ENCODE measurements around the gene NFAM1.
A peak's percentile ranks its signal among the peaks of the same experiment; 100 is the strongest.

The NFAM1 gene

DNA sequence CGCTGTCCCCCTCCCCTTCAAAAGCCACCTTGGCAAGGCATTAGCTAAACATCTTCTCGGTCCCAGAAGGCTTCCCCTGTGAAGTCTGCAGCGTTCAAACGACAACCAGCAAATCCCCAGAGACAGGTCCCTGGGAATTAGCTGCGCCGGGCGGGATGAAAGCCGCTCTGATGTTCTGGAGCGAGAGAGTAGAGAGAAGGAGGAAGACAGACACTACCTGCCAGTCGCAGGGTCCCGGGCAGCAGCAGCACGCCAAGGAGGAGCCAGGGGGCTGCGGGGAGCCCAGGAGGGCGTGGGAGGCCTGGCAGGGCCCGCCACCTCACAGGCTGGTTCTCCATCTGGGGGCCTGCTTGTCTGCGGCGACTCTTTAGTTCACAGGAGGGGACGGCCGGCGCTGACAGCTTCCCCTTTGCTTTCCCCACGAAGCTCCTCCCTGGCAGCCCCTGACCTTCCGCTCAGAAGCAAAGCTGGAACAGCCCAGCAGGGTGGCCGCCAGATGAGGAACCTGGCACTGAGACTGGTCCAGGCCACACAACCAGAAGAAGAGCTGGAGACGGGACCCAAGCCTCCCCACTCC is at the start of gene NFAM1:
NFAM1 (minus strand) TSS at position 384 of the 577 bp plus-strand sequence; CDS start at position 338, 46 bp downstream.
- DNase-seq = peak; percentile 40

DNA sequence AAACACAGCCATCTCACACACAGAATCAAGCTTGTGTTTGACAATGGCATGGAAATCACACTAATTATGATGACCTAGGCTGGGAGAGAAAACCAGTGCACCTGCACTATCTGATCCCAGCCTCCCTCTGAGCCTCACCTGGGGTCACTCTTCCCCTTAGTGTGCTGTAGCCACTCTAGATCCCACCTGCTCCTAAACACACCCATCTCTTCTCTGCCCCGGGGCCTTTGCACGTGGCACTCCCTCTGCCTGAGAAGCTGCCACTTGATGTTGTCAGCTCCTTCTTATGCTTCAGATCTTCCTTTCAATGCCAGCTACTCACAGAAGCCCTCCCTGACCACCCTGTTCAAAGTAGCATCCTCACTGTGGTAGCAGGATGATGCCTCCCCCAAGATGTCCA is 42.9 kb upstream of the NFAM1 start:
- no peak for DNase-seq

- DNase-seq = peak; percentile 26
Measured at GRCh38 chr22:42473484-42474193, 41.4 kb upstream of the NFAM1 start.

GRCh38 chr22:42472671-42473070 is 40.5 kb upstream of the NFAM1 start:
- DNase-seq = no peak

GRCh38 chr22:42471441-42471840 is 39.2 kb upstream of the NFAM1 start:
- DNase-seq = no peak

GRCh38 chr22:42470366-42471082 is 38.3 kb upstream of the NFAM1 start:
- DNase-seq = no peak

GRCh38 chr22:42468841-42469240 is 36.6 kb upstream of the NFAM1 start:
- no peak for DNase-seq

- DNase-seq = no peak
Measured at GRCh38 chr22:42462016-42462415, 29.8 kb upstream of the NFAM1 start.

- DNase-seq = no peak
Measured at GRCh38 chr22:42461511-42461910, 29.3 kb upstream of the NFAM1 start.

DNA sequence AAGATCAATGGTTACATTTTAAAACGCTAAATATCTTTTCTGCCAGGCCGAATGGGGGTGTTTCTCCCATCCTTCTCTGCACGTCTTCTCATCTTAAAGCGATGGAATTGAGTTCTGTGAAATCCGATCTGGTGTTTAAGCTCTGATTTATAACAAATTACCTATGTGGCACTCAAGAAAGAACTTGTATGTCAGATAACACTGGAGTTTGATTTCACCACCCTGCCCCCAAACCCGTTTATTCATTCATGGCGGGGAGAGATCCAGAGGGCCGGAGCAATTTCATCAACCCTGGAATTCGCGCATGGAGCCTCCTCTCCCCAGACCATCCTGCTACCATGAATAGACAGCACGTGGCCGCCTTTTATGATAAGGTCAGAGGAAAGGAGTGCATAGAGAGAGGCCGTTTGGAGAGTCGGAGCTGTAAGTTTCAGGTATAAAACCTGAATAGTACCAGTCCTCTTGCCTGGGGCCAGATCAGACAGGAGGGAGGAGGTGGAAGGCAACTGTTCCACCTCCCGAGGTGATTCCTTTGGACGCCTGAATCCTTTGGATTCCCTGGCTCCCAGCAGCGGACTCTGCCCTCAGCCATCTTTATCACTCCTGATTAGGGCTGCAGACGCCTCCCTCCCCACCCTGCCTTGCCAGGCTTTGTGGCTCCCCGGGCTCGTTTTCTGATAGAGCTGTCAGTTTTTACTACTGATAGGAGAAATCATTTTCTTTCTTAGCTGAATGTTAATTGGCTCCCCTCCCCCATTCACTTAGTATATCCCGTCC is 27.3 kb upstream of the NFAM1 start:
- no peak for DNase-seq

DNA sequence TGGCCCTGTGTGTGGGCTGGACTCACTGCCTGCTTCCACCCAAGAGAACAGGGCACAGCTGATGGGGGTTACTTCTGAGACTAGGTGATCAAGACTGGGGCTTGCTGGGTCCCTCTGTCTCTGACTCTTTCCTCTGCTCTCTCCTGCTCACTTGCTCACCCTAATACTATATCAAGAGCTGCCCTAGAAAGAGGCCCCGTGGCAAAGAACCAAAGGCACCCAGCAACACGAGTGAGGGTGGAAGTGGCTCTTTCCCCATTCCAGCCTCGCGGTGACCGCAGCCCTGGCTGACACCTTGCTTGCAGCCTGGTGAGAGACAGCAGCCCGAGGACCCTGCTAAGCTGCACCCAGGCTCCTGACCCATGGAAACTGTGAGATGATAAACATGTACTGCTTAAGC is 20.7 kb upstream of the NFAM1 start:
- DNase-seq = no peak

GRCh38 chr22:42452456-42452855 is 20.3 kb upstream of the NFAM1 start:
- DNase-seq = no peak

GRCh38 chr22:42451499-42452145 is 19.4 kb upstream of the NFAM1 start:
- no peak for DNase-seq

- no peak for DNase-seq
Measured at GRCh38 chr22:42450862-42451261, 18.7 kb upstream of the NFAM1 start.

GRCh38 chr22:42446151-42446550 is 13.9 kb upstream of the NFAM1 start:
- DNase-seq = no peak

DNA sequence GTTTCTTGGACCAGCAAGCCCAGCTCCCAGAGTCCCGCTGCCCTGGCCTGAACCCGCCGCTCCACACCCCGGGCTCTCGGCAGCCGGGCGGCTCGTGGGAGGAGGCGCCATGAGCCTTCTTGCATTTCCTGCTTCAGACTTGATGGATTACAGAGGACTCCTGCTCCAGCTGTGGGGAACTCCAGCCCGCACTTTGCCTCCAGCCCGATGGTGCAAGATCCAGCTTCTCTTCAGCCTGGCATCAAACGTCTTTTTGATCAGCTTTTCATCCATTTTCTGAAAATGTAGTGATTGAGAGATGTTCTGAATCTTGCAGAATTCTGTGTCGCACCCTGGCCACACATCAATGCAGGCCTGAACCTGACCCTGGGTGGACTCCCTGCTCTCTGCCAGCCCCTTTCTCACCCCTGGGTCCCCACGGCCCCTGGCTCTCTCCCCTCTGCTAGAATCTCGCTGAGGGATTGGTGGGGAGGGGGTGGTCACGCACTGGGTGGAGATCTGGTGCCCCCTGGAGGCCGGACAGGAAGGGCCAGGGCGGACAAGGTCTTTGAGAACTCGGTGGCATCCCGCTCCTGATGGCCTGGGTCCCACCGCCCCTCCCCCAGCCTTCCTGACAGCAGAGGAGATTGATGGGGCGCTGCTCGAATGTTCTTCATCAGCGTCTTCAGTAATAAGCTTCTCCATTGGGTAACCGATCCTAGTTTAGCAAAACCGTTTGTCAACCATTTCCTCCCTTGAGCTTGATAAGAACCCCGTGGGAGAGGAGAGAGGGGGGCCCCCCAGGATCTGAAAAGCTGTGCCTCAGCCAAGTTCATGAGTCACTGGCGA is 12.1 kb upstream of the NFAM1 start:
- DNase-seq = peak; percentile 75

DNA sequence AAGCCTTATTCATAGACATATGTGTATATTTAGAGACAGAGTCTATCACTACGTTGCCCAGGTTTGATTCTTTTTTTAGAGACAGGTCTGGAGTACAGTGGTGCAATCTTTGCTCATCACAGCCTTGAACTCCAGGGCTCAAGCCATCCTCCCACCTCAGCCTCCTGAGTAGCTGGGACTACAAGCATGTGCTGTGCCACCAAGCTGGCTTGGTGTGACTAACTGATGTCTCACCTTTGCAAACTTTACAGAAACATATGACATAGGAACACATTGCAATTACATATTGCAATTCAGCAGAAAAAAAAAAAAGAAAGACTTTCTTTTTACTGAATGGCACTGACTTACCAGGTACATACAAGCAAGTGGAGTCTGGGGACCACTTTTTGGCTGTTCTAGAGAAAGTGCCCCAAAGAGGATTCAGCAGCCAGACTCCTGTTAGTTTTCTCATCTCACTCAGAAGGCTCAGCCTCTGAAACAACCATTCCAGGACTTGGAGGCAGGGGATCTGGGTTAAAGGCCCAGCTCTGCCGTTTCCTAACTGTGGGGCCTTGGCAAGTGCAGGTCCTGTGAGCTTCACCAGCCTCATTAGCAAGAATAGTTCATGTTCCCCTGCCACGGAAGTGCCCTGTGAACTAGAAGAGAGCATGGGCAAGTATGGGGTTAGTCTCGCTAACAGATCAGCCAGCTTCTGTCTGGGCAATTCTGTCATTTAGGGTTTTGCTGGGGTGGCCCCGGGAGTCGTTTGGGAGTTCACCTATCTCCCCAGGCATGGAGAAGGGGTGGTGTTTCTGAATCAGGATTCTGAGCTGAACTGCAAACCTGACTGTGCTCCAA is 11.3 kb upstream of the NFAM1 start:
- no peak for DNase-seq

- DNase-seq = no peak
Measured at GRCh38 chr22:42442748-42443147, 10.5 kb upstream of the NFAM1 start.

DNA sequence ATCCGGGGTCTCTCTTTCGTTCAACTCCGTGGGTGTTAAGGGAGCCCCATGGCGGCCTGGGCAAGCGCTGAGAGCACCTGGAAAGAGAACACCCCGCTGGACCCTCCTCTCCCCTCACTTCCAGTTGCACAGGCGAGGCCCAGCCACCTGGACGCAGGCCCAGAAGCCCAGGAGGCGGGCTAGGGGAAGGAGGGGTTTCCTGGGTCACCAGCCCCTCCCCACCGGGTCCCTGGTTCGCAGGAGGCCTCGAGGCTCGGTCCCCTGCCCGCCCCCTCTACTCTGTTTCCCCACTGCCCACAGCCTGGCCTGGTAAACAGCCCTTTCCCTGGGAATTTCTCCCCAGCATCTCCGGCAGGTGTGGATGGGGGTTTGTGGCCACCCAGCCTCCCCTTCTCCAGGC is 8.5 kb upstream of the NFAM1 start:
- DNase-seq = no peak

DNA sequence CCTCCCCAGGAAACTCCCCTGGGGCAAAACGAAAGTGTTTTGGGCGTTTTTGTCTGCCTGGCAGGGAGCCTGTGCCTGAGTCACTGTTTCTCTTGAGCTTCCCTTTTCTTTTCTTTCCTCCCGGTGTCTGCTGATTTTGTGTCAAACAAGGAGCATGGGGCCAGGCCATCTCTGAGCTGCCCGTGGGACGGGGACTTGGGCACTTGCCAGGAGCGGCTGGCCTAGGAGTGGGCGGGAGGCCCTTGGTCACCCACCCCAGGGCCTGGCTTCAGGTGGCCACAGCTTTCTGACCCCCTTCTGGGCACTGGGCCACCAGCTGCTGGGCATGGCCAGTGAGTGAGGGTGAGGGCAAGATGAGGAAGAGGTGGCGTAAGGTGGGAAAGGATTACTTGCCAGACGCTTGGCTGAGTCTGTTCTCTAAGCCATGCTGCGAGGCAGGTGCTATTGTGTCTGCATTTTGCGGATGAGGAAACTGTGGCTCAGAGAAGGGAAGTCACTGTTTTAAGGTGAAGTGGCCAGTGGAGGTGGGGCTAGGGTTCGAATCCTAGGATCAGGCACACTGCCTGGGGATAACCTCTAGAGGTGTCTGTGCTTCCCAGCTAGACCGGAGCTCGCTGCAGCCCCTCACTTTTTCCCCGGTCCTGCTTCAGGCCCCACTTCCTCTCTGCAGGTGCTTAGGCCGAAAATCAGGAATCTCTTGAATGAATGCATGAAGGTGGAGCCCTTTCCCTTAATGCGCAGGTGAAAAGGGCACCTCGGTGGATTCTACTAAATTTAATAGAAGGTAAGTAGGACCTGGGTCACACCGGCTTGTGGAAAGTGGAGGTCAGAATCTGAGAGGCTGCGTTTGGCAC is 7.8 kb upstream of the NFAM1 start:
- peak; percentile 31 for DNase-seq
